Endodermal cell (in vitro differentiated cells): ENCODE data around the gene STX11. TPM values are rescaled to one million over a fixed set of nuclear protein-coding genes. Genes with fewer than 3 reads are reported as not detected.

ENCODE experiments used
- DNase-seq: peaks from one replicate; pipeline ENCODE4 v3.0.0-alpha.2; 2017
- H3K27ac ChIP-seq: 2 replicates; pipeline ENCODE4 v1.5.1; 2013; ENCODE audit warnings: mild to moderate bottlenecking, low read depth, low read length, moderate library complexity
- H3K27me3 ChIP-seq: 2 replicates; pipeline ENCODE4 v1.6.1; 2013; ENCODE audit warnings: mild to moderate bottlenecking, low read length, moderate library complexity; ENCODE audit not compliant: insufficient read depth, control insufficient read depth, poor library complexity, severe bottlenecking
- H3K36me3 ChIP-seq: 2 replicates; pipeline ENCODE4 v1.7.0; 2013; ENCODE audit warnings: mild to moderate bottlenecking, low read length, moderate library complexity; ENCODE audit not compliant: control insufficient read depth, insufficient read depth
- H3K4me1 ChIP-seq: one replicate; pipeline ENCODE4 v1.7.0; 2013; ENCODE audit warnings: low read length; ENCODE audit not compliant: control insufficient read depth, insufficient read depth
- H3K4me3 ChIP-seq: 2 replicates; pipeline ENCODE4 v1.5.1; 2013; ENCODE audit warnings: mild to moderate bottlenecking, low read length, moderate library complexity
- H3K9ac ChIP-seq: 2 replicates; pipeline ENCODE4 v1.6.1; 2013; ENCODE audit warnings: mild to moderate bottlenecking, low read length, moderate library complexity; ENCODE audit not compliant: poor library complexity, severe bottlenecking; ENCODE audit errors: extremely low read depth
- H3K9me3 ChIP-seq: 2 replicates; pipeline ENCODE4 v1.6.1; 2013; ENCODE audit warnings: mild to moderate bottlenecking, low read length, moderate library complexity; ENCODE audit not compliant: control insufficient read depth
- H3K27ac Mint-ChIP-seq: 2 replicates; pipeline ENCODE4 v1.8.0; 2020; ENCODE audit warnings: mixed read lengths
- H3K27me3 Mint-ChIP-seq: 2 replicates; pipeline ENCODE4 v1.8.0; 2021; ENCODE audit warnings: mild to moderate bottlenecking, mixed read lengths; ENCODE audit not compliant: insufficient read depth
- H3K36me3 Mint-ChIP-seq: 2 replicates; pipeline ENCODE4 v1.8.0; 2020; ENCODE audit warnings: low read depth, mixed read lengths
- H3K4me1 Mint-ChIP-seq: 2 replicates; pipeline ENCODE4 v1.8.0; 2020; ENCODE audit warnings: mixed read lengths
- H3K4me3 Mint-ChIP-seq: 2 replicates; pipeline ENCODE4 v1.8.0; 2020; ENCODE audit warnings: mild to moderate bottlenecking, moderate library complexity, mixed read lengths
- H3K9me3 Mint-ChIP-seq: 2 replicates; pipeline ENCODE4 v1.8.0; 2020; ENCODE audit warnings: mild to moderate bottlenecking, mixed read lengths
- CTCF ChIP-seq: fragments of 200-600 bp; sonication (generic); conservative IDR thresholded peaks from 2 replicates; pipeline ENCODE4 v1.5.0; 2021; ENCODE audit warnings: antibody characterized with exemption, mild to moderate bottlenecking
- WGBS, 2 experiments: methylation state at CpG; one replicate each; pipeline versions ENCODE4 v1.1.5 to v1.1.7; 2013; ENCODE audit warnings: missing lambda C conversion rate in 2 of 2, mixed read lengths in 1 of 2; ENCODE audit not compliant: insufficient coverage in 1 of 2, insufficient read length in 1 of 2; 5-methylcytosine and 5-hydroxymethylcytosine counted together
- total RNA-seq, 2 donors: library from RNA; stranded (reverse); fragmentation: NEBNext Ultra II Directional in 1 of 2; extraction: Animal tissue kit (Norgen Biotek cat#: 25700) in 1 of 2; gene quantifications; 2 replicates in 1 of 2; 3 replicates in 1 of 2; pipeline ENCODE4 v1.2.1, GENCODE V29; 2021

Gene STX11
- total RNA-seq, 2 donors from 2014 or later, result 0.29 TPM; not detected in 1

GRCh38 chr6:144217797-144218196 lies 67.5 kb downstream of the STX11 start:
- no peaks in the 10 kb centered on the region for H3K36me3 Mint-ChIP-seq
- peaks cover 15% of the 10 kb centered on the region for H3K27me3 Mint-ChIP-seq
- H3K4me3 ChIP-seq, result no peak overlapping the region
- no peak overlapping the region for H3K4me3 Mint-ChIP-seq
- no peaks in the 10 kb centered on the region for H3K27me3 ChIP-seq
- H3K9me3 Mint-ChIP-seq, result peaks cover 12% of the 10 kb centered on the region
- no peaks in the 10 kb centered on the region for H3K36me3 ChIP-seq
- H3K4me1 Mint-ChIP-seq, result peaks cover 10% of the 10 kb centered on the region
- TF ChIP-seq CTCF, result no peak
- no peak for DNase-seq
- H3K4me1 ChIP-seq, result no peaks in the 10 kb centered on the region
- H3K27ac Mint-ChIP-seq, result no peak overlapping the region
- H3K9ac ChIP-seq, result no peak overlapping the region
- H3K9me3 ChIP-seq, result peaks cover 6% of the 10 kb centered on the region
- H3K27ac ChIP-seq, result no peak overlapping the region

GRCh38 chr6:144219056-144219685 lies 68.9 kb downstream of the STX11 start:
- Mint-ChIP-seq H3K36me3 (no peaks in the 10 kb centered on the region), H3K9me3 (peaks cover 6% of the 10 kb centered on the region), H3K4me1 (peaks cover 10% of the 10 kb centered on the region), H3K4me3 (no peak overlapping the region), H3K27me3 (peaks cover 3% of the 10 kb centered on the region), H3K27ac (no peak overlapping the region)
- WGBS, 2 experiments, result 45 to 66% methylated on average over 1 to 3 of the region's 3 CpGs
- Histone ChIP-seq H3K9ac (no peak overlapping the region), H3K27me3 (no peaks in the 10 kb centered on the region), H3K36me3 (no peaks in the 10 kb centered on the region), H3K27ac (no peak overlapping the region), H3K4me1 (no peaks in the 10 kb centered on the region), H3K4me3 (no peak overlapping the region), H3K9me3 (no peaks in the 10 kb centered on the region)
- TF ChIP-seq CTCF, result peak; percentile 79
- DNase-seq, result no peak

GRCh38 chr6:144220031-144220790 lies 69.9 kb downstream of the STX11 start:
- no peak overlapping the region for H3K27ac ChIP-seq
- no peak for DNase-seq
- Mint-ChIP-seq H3K4me1 (peaks cover 9% of the 10 kb centered on the region), H3K4me3 (no peak overlapping the region), H3K9me3 (peaks cover 5% of the 10 kb centered on the region), H3K36me3 (no peaks in the 10 kb centered on the region), H3K27ac (no peak overlapping the region), H3K27me3 (no peaks in the 10 kb centered on the region)
- no peaks in the 10 kb centered on the region for H3K27me3 ChIP-seq
- H3K4me3 ChIP-seq, result no peak overlapping the region
- no peaks in the 10 kb centered on the region for H3K4me1 ChIP-seq
- H3K9me3 ChIP-seq, result no peaks in the 10 kb centered on the region
- WGBS, 2 experiments, result 90 to 100% methylated on average over 3 to 5 of the region's 5 CpGs
- no peaks in the 10 kb centered on the region for H3K36me3 ChIP-seq
- no peak for TF ChIP-seq CTCF
- H3K9ac ChIP-seq, result no peak overlapping the region
